H1 (cell line): Measurements from ENCODE around the gene XRN2. TPM values are rescaled to one million over a fixed set of nuclear protein-coding genes. Genes with fewer than 3 reads are reported as not detected.

Source experiments
- BCL11A ChIP-seq, 2 experiments: IDR thresholded peaks; one replicate each; pipeline ENCODE4 v1.6.1; 2011; ENCODE audit warnings: low read depth in 2 of 2, low read length in 2 of 2, mild to moderate bottlenecking in 2 of 2
- polyA plus RNA-seq, 7 experiments: library from polyadenylated mRNA; depleted of rRNA in 3 of 7; stranded (reverse) in 5 of 7; unstranded in 2 of 7; fragments of >200 nt in 5 of 7; fragments of 200-250 nt in 2 of 7; gene quantifications; 1 replicate in 5 of 7; 2 replicates in 1 of 7; 4 replicates in 1 of 7; pipeline versions ENCODE4 v1.2.1 to v1.2.3, GENCODE V29; 2011 to 2013; ENCODE audit warnings: missing spikeins in 2 of 7, mixed read lengths in 2 of 7
- total RNA-seq: library from RNA; stranded (reverse); fragmentation: NEBNext Ultra II Directional; extraction: Animal tissue kit (Norgen Biotek cat#: 25700); gene quantifications from 2 replicates; pipeline ENCODE4 v1.2.1, GENCODE V29; 2021

XRN2 gene
- total and polyA plus RNA-seq, 2 of the 8 experiments (the other 6 are each of a cell fraction or from before 2014, with no cell fraction given): 60.3 to 139 TPM

GRCh38 chr20:21373436-21373835 lies 70.3 kb downstream of the XRN2 start (continued):
- TF ChIP-seq BCL11A (IDR thresholded peaks at IDR 0.05; ENCODE audit: low read depth in 2 of 2, low read length in 2 of 2): no peak
